GM12874 (cell line): ENCODE data around the gene NXF1.
A peak's percentile ranks its signal among the peaks of the same experiment; 100 is the strongest.

ENCODE experiments used
- CTCF ChIP-seq: IDR thresholded peaks from 2 replicates; pipeline ENCODE4 v1.5.1; 2011; ENCODE audit warnings: low read depth, mild to moderate bottlenecking, control low read depth, low read length, moderate library complexity; ENCODE audit not compliant: insufficient read depth

The NXF1 gene

GRCh38 chr11:62786318-62787004, 18.8 kb downstream of the NXF1 start:
- TF ChIP-seq CTCF: peak; percentile 100

GRCh38 chr11:62782753-62783152, 22.5 kb downstream of the NXF1 start:
- TF ChIP-seq CTCF: no peak

DNA sequence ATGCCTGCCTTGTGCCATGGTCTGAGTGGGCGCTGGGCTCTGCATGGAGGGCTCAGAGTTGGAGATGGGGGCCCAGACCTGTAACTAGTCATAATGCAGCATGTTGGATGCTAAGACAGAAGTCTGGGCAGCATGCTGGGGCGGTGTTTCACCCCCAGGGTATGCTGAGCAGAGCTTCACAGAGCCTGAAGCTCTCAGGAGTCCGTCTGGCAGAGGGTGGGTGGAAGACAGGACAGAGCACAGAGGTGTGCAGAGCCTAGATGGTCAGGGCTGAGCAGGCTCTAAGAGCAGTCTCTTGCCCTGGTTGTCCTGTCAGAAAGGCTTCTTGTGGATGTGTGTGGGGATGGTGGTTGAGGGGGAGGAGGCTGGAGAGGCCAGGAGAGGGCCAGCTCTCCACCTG, 26.8 kb downstream of the NXF1 start:
- no peak for TF ChIP-seq CTCF

GRCh38 chr11:62777389-62777788, 27.9 kb downstream of the NXF1 start:
- TF ChIP-seq CTCF: no peak

DNA sequence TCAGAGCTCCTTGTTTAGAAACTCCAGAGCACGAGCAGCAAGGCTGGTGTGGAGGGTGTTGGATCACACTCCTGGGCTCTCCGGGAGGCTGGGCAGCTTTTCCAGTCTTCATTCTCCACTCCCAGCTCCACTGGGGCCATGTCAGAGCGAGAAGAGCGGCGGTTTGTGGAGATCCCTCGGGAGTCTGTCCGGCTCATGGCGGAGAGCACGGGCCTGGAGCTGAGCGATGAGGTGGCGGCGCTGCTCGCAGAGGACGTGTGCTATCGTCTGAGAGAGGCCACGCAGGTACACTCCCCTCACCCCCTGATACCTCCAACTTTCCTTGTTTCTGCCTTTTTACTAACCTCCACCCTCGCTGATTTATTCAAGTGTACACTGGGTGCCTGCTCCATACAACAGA, 29.6 kb downstream of the NXF1 start:
- no peak for TF ChIP-seq CTCF

DNA sequence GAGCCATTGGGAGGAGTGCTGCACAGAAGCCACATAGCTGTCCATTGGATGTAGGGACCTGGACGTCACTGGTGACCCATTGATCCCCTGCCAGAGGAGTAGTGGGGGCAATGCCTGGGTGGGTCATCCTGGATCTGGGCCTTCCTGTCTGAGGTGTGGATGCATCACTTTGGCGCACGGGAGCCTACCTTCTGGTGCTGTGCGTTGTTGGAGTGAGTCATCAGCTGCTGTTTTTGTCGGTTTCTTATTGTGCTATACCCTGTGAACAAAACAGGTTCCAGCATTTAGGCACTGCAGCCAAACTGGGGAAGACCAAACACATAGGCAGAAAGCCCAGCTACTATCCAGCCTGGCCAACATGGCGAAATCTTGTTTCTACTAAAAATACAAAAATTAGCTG, 30.8 kb downstream of the NXF1 start:
- no peak for TF ChIP-seq CTCF

DNA sequence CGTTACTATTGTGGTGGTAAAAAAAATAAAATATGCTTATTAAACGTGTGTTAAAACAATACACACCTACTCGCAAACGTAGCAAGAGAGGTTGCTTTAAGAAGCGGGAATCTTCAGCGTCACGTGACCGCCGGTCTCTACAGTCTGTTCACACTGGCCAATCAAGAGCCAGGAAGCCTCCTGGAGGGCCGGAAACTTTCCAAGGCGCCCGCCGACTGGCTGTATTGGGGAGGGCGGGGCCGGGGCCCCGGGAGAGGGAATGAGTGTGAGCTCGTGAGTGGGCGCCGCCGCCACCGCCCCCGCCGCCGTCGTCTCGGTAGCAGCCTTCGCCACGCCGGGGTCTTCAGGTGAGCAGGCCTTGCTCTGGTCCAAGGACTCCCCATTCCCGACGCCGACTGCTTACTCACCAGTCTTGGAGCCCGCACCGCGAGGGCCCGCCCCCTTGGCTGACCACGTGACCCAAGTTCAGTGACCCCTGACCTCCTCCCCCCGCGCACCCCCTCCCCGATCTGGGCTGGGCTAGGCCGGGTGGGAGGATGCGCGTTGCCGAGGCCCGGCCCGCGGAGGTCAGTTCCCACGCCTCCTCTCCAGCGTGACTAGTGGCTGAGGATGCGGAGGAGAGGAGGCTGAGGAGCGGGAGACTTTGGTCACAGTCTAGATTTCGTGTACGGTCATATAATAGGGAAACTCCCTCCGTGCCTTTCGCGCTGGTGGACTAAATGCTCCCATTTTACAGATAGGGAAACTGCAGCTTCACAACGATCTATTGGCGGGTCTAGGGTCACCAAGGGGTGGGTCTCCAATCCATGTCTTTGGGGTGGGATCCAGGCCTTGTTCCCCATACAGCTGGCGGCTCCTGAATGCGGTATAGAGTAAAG, 33.9 kb downstream of the NXF1 start, which contains the start of gene TAF6L:
TSS of gene TAF6L (plus strand) at position 253 of the 878 bp plus-strand sequence. CDS start 4,388 bp downstream, outside the sequence.
- TF ChIP-seq CTCF: no peak
